ENCODE results near the gene SGTB.

DNA sequence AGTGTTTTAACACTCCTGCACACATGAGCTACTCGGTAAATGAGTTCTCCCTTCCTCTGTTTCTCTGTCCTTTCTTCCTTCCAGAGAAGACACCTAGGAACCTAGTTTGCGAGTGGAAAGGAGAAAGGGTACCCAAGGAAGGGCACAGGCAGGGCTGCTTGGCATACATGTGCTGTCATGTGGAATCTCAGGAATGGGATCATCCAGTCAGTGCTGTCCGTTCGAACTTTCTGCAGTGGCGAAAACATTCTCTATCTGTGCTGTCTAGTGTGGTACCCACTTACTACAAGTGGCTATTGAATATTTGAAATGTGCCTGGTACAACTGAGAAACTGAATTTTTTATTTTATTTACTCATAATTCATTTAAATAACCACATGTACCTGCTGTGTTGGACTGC, 28.0 kb upstream of the SGTB start:
- TF ChIP-seq, protein P1, sequence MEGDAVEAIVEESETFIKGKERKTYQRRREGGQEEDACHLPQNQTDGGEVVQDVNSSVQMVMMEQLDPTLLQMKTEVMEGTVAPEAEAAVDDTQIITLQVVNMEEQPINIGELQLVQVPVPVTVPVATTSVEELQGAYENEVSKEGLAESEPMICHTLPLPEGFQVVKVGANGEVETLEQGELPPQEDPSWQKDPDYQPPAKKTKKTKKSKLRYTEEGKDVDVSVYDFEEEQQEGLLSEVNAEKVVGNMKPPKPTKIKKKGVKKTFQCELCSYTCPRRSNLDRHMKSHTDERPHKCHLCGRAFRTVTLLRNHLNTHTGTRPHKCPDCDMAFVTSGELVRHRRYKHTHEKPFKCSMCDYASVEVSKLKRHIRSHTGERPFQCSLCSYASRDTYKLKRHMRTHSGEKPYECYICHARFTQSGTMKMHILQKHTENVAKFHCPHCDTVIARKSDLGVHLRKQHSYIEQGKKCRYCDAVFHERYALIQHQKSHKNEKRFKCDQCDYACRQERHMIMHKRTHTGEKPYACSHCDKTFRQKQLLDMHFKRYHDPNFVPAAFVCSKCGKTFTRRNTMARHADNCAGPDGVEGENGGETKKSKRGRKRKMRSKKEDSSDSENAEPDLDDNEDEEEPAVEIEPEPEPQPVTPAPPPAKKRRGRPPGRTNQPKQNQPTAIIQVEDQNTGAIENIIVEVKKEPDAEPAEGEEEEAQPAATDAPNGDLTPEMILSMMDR (IDR thresholded peaks at IDR 0.05) = no peak
- TF ChIP-seq SP1 (CRISPR knock-in tag; conservative IDR thresholded peaks at IDR 0.05) = no peak

All from WTC11 (cell line).